DOHH2 (cell line): ENCODE data around the gene HS2ST1.

Experiments
- CTCF ChIP-seq: fragments of 200-600 bp; sonication (generic); IDR thresholded peaks from one replicate; pipeline ENCODE4 v1.5.1; 2014; ENCODE audit warnings: antibody characterized with exemption, mild to moderate bottlenecking, low read depth, low read length; ENCODE audit not compliant: poor library complexity, severe bottlenecking
- EZH2phosphoT487 ChIP-seq: fragments of 200-600 bp; sonication (generic); IDR thresholded peaks from 2 replicates; pipeline ENCODE4 v1.6.1; 2017; ENCODE audit warnings: borderline replicate concordance, mild to moderate bottlenecking, antibody characterized with exemption, low read length, moderate library complexity, mixed read lengths

DNA sequence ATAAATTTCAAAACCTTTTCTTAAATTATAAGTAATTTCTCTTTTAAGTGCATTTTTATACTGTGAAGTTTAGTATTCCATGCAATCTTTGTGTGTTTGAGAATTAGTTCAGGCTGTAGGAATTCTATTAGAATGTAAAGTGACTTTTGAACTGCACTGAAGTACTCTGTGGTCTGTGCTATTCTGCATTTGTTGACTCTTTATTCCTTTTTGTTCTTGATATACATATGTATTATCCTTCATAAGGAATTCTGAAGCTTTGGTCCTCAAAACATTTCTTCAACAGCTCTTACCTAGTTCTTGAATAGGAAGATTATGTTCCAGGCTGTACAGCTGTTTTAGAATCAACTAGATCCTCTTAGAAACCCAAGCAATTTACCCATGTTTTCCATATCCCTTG, 158.0 kb downstream of the HS2ST1 start:
- TF ChIP-seq CTCF, result no peak
- no peak for TF ChIP-seq EZH2phosphoT487
